Measurements from ENCODE around the gene COBL.

DNA sequence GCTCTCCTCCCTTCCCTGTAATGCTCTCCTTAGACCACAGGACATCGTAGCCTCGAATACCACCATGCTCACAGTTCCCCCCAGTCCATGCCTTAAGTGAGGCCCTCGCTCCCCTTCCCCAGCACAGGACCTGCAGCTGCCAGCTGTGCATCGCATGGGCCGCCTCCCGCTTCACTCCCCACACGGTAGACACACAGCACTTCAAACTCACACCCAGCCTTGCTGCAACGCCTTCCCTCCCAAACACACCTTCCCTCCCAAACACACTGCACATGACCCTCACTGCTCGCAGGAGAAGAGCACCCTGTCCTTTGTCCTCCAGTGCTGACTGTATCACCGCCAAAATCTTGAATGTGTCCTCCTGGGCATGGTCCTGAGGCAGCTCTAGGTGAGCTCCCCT lies 42.6 kb downstream of the COBL start:
- TF ChIP-seq POLR2A (IDR thresholded peaks at IDR 0.05) (no peak), CTCF (IDR thresholded peaks at IDR 0.05) (no peak)
